ENCODE measurements around the gene ZNF662.

Gene ZNF662

DNA sequence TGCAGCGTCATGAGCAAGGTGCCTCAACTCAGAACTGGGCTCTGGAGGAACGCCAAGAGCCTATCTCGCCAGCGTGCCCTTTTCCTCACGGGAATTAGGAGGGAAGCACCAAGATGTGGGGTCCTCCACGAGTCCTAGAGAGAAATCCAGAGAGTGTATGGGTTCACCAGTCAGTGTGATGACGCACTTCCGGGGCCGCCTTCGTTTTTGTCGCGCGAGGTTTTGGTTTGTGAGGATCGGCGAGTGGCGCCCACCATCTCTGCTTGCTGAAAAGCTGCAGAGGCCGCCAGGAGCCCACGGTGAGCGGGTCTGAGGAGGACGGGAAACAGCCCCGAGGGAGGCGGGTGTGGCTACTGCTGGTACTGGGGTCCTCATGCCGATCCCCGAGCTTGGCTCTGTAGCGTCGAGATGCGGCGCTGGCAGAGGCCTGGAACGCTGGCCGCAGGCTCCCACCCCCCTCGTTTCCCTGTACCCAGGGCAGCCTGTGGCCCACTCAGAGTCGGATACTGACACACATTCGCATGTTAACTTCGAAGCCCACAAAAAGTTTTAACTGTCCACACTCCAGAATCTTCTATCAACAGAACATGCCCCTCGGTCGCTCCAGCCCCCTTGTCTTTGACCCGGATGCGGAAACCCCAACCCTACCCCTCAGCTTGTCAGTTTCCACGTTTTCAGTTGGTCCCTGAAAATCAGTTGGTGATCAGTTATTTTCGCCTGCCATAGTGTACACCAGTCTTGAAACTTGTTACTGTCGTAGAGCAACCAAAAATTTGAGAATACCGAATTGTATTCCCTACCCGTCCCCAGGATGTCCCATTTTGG is 30.4 kb downstream of the ZNF662 start:
- no peak for DNase-seq (ENCODE audit: low read depth in 2 of 2)

GRCh38 chr3:42937334-42937733 is 31.4 kb downstream of the ZNF662 start:
- DNase-seq (ENCODE audit: low read depth in 2 of 2): no peak

GRCh38 chr3:42942693-42943092 is 36.8 kb downstream of the ZNF662 start:
- no peak for DNase-seq (ENCODE audit: low read depth in 2 of 2)

GRCh38 chr3:42946050-42946449 is 40.1 kb downstream of the ZNF662 start:
- no peak for DNase-seq (ENCODE audit: low read depth in 2 of 2)

DNA sequence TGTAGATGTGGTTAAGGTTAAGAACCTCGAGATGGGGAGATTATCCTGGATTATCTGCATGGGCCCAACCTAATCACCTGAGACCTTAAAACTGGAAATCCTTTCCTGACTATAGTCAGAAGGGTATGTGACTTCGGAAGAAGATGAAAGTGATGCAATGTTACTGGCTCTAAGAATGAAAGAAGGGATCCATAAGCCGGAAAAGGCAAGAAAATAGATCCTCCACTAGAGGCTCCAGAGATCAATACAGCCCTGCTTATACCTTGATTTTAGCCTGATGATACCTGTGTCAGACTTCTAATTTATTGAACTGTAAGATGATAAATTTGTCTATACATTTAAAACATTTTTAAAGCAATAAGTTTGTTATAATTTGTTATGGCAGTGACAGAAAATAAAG is 51.6 kb downstream of the ZNF662 start:
- no peak for DNase-seq (ENCODE audit: low read depth in 2 of 2)

DNA sequence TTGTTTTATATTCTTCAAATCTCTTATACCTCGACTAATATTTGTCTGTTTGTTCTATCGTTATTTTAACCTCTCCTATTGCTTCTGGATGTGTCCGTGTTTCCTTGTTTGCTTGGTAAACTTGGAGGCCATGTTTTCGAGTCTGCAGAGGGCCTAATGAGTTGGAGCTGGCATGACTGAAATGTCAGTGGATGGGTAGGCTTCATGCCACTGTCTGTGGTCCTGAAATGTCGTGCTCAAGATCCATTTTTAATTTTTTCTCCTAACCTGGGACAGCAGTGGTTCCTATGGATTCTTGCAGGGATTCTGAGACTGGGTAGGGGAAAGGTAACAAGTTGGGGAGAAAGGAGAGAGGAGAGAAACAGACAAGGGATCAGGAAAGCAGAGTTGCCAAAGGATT is 54.3 kb downstream of the ZNF662 start:
- no peak for DNase-seq (ENCODE audit: low read depth in 2 of 2)

- no peak for DNase-seq (ENCODE audit: low read depth in 2 of 2)
Measured at GRCh38 chr3:42960786-42961185, 54.8 kb downstream of the ZNF662 start.

GRCh38 chr3:42961633-42962032 is 55.7 kb downstream of the ZNF662 start:
- no peak for DNase-seq (ENCODE audit: low read depth in 2 of 2)

DNA sequence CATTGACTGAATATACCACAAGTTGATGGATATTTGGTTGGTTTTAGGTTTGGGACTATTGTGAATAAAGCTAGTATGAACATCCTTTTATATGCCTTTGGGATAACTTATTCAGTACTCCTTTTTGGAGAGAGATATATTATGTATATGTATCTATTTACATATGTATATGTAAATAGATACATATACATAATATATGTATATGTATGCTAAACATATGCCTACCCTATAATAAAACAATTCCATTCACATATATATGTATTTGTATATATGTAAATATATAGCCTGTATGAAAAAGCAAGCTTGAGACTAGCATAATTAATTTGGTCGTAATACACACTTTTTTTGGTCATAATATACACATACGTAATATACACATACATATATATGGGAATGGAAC is 57.3 kb downstream of the ZNF662 start:
- no peak for DNase-seq (ENCODE audit: low read depth in 2 of 2)

DNA sequence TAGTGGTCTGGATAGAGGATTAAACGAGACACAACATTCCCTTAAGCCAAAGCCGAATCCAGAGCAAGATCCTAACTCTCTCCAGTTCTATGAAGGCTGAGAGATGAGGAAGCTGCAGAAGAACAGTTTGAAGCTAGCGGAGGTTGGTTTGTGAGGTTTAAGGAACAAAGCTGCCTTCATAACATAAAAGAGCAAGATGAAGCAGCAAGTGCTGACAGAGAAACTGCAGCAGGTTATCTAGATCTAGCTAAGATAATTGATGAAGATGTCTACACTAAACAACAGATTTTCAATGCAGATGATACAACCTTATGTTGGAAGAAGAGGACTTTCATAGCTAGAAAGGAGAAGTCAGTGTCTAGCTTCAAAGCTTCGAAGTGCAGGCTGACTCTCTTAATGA is 58.3 kb downstream of the ZNF662 start:
- DNase-seq (ENCODE audit: low read depth in 2 of 2): no peak

Measured in stimulated activated CD8-positive, alpha-beta memory T cell treated with anti-CD3 and anti-CD28 coated beads, Interleukin-7, amount 100 ng/mL, for 1 hour (primary cell).